HG03342 (cell line): ENCODE data around the gene MAN2A2.
"Not testable (repeated sequence)": the region's sequence is repeated elsewhere in the genome, so short reads cannot be mapped to it uniquely, and the experiment has no call there.

Experiments used
- ATAC-seq: cut with Tn5 transposase; IDR thresholded peaks from one replicate; pipeline ENCODE4 v1.9.1; 2021; ENCODE audit warnings: mild to moderate bottlenecking, moderate library complexity; ENCODE audit not compliant: unreplicated experiment

The MAN2A2 gene

DNA sequence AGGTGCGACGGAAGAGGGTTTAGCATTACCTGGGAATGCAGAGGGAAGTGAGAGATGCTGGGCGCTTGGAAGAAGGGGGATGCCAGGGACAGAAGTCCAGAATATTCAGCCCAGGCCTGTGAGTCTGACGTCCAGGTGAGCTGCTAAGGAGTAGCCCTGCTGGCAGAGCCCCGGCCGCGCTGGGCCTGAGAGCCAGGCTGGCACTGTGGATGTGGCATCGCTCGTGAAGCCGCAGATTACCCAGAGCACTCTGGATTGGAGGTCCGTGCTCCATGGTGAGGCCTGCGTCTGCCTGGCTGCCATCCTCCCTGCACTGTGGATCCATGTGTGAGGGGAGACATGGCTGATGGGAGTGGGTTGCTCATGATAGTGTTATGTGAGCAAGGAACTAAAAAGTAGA is 14.5 kb downstream of the MAN2A2 start:
- no peak for ATAC-seq

DNA sequence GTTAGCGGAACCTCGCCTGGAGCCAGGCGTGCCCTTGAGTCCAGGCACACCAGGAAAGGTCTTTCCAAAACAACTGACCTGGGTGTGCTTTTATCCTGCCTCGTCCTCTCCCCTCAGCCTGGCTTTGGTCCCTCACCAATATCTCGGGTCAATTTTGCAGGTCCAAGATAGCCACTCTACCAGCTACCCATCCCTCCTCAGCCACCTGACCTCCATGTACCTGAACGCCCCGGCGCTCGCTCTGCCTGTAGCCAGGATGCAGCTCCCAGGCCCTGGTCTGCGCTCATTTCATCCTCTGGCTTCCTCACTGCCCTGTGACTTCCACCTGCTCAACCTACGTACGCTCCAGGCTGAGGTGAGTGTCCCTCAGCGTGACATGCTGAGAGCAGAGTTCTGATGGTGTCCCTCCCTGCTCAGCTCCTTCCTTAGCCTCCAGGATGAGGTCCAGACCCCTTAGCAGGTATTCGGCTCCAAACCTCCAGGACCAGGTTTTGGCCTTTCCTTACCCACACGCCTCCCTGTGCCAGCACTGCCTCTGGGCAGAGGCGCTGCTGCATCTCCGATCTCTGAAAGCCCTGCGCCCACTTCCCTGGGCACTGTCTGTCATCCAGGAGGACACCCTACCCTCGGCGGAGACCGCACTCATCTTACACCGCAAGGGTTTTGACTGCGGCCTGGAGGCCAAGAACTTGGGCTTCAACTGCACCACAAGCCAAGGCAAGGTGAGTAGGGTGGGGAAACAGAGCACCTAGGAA is 15.1 kb downstream of the MAN2A2 start:
- ATAC-seq, result no peak

DNA sequence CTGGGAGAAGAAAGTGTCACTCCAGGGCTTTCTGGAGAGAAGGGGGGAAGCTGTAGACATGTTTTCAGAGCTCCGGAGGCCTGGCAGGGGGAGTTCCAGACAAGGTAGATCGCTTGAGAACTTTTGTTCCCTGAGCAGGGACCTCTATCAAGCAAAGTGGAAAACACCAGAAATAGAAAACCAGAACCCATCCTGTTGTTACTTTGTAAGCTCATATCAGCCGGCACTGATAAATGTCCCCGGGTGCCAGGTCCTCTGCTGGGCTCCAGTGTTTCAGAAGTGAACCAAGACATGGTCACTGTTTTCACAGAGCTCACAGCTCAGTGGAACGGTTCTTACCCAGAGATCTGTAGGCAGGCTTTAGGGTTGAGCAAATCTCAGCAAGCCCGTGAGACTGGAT is 15.7 kb downstream of the MAN2A2 start:
- no peak for ATAC-seq

DNA sequence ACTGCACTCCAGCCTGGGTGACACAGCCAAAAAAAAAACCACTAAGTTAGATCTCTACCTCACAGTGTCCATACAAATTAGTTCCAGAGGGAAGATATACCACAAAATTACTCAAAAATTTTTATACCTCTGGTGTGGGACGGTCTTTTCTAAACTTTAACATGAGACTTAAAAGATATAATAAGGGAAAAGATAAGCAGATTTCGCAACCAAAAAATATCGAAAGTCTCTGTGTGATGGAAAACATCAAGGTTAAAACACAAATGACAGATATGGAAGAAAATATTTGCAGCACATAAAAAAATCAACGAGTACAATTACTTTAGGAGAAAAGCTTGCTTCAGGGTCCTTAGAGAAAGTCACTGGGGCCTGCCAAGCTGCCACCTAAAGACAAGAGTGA is 18.8 kb downstream of the MAN2A2 start:
- no peak for ATAC-seq

DNA sequence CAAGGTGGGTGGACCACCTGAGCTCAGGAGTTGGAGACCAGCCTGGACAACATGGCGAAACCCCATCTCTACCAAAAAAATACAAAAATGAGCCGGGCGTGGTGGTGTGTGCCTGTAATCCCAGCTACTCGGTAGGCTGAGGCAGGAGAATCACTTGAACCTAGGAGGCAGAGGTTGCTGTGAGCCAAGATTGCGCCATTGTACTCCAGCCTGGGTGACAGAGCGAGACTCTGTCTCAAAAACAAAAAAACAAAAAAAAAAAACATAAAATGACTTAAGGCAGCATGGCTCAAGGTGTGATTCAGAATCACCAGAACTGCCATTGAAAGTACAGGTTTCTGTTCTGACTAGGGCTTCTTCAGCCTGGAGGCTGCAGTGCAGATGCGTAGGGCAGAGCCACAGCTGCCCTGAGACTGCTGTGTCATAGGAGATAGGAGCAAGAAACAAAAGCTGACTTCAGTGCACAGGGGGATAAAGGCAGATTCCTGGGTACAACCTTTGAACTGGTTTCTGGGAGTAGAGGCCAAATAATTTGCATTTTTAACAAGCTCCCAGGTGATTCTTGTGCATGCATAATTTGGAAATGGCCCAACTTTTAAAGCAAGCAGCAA is 19.7 kb downstream of the MAN2A2 start:
- ATAC-seq, result peak; percentile 65

DNA sequence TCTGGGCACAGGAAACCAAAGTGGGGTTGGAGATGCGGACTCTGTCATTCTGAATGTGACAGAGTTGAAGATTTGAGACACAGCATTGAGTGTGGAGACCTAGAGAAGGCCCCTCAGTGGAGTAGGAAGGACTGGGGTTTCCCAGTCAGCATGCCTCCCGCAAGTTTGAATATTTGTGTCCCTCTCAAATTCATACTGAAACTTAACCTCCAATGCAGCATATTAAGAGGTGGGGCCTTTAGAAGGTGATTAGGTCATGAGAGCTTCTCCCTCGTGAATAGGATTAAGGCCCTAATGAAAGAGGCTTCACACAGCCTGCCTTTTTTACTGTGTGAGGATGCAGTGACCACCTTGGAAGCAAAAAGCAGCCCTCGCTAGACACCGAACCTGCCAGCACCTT is 21.3 kb downstream of the MAN2A2 start:
- peak; percentile 82 for ATAC-seq

DNA sequence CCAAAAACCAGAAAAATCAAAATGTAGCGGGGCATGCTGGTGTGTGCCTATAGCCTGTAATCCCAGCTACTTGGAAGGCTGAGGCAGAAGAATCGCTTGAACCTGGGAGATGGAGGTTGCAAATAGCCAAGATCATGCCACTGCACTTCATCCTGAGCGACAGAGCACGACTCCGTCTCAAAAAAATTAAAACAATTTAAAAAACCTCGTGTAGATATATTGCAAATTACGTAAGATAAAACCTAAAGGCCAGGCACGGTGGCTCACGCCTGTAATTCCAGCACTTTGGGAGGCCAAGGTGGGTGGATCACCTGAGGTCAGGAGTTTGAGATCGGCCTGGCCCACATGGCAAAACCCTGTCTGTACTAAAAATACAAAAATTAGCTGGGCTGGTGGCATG is 23.7 kb downstream of the MAN2A2 start:
- ATAC-seq, result not testable (repeated sequence)

DNA sequence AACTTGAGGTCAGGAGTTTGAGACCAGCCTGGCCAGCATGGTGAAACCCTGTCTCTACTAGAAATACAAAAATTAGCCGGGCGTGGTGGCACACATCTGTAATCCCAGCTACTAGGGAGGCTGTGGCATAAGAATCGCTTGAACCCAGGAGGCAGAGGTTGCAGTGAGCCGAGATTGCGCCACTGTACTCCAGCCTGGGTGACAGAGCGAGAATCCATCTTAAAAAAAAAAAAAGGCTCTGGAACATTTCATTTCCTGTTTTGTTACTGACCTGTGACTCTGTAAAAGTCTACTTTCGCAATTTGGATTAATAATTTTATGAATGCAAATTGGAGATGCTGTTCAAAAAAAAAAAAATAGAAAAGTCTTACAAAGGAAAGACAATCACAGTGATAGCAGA is 25.0 kb downstream of the MAN2A2 start:
- not testable (repeated sequence) for ATAC-seq

DNA sequence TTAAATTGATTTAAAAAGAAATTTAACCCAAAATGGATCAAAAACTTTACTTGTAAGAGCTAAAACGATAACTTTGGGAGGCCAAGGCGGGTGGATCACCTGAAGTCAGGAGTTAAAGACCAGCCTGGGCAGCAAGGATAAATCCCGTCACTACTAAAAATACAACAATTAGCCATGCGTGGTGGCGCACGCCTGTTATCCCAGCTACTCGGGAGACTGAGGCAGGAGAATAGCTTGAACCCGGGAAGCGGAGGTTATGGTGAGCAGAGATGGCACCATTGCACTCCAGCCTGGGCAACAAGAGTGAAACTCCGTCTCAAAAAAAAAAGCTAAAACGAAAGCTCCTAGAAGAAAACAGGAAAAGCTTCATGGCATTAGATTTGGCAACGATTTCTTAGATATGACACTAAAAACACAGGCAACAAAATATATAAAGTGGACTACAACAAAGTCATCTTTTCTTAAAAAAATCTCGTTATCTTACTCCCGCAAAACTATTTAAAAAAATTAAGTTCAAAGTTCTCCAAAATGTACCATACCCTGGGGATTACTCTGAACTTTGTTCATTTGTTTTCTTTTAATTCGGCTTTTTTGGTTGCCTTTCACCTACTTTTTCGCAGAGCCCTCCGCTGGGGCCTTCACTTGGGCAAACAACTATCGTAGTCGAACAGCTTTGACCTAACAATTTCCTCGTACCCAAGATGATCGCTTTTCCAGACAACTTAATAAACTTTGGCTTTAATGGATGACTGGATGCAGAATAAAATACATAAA is 26.3 kb downstream of the MAN2A2 start:
- ATAC-seq, result no peak

DNA sequence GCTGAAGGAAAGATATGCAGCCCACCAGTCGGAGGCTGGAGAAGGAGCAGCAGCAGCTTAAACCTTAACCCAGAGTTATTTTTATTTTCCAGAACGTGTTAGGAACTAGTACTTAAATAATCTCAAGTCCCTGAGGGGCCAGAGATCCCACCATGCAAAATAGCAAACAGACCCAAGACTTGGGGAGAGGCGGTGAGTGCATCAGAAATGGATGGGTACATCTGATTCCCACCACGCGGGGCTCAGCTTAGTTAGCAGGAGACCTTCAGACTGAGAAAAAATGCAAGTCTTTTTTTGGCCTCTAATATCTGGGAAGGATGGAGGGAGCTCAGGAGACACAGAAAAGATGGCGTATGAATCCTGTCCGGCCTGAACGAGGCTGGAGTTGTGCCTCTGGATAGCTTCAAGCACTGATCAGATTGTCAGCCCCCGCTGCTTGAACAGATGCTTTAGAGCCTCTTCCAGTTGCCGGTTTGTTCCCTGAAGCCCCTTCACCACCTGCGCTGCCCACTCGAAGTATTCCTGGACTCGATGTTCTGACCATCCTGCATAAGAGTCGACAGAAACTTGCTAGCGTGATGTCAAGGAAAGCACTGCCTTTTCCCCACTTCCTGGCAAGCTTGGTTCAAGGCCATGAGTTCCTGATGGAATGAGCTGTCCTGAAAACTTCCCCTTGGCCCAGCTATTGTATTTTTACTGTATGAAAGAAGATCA is 27.9 kb downstream of the MAN2A2 start:
- no peak for ATAC-seq

DNA sequence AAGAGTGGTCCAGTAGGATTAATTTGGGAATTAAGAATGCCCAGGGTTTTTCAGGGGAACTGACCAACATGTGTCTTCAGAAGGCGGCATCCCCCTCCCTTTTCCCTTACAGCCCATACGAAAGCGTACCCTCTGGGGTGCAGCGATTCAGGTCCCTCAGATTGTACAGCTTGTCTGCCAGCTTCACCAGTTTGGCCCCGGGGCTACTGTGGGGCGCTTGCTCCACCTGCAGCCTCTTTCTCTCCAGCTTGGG is 28.4 kb downstream of the MAN2A2 start:
- ATAC-seq, result no peak

DNA sequence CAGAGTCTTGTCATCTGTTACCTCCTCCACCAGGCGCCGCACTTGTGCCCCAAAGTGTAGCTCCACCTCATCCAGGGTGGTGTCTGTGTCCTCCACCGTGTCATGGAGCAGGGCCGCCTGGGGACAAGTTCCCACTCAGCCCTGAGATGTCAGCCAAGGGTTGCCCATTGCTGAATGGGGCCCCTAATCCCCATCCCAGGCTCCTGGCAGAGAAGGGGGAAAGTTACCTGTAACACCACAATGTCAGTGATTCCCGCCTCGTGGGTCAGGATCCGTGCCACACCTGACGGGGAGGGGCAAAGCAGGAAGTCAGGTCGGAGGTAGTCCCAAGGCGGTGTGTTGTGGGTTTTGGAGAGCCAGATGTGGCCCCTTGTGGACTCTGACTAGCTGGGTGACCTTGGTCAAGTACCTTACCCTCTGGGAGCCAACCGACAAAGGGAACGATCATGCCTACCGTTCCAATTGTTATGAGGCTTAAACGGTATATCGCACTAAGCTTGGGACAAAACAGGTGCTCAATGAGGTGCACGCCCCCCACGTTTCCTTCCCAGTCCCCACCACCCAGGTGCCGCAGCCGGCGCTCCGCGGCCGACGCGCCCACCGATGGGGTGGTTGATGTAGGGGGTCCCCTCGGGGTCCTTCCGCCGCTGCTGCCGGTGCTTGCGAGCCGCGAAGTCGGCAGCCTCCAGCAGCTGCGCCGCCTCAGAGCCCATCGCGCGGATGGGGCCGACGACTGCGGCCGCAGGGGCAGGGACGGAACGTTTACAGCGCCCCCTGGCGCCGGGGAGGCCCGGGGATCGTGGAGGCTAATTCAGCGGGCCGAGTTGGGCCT is 28.9 kb downstream of the MAN2A2 start, which contains the start of gene HDDC3:
Gene HDDC3, minus strand, starts transcription at position 722 of the 832 bp plus-strand sequence. Its CDS starts 9 bp downstream, at position 713.
- peak; percentile 46 for ATAC-seq

DNA sequence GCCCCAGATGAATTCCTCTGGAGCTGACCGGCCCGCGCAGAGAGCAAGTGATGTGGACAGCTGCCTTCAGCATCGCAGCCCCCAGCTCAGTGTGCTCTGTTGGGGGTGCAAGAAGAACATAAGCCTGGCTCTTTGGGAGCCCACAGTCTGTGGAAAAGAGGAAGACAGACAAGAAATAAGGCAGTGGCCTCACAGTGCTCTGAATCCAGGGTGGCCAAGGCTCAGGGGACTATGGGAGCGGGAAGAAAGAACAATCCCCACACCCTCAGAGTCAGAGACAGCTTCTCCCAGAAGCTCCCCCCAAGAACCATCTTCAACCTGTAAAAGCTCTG is 29.5 kb downstream of the MAN2A2 start:
- ATAC-seq, result no peak

DNA sequence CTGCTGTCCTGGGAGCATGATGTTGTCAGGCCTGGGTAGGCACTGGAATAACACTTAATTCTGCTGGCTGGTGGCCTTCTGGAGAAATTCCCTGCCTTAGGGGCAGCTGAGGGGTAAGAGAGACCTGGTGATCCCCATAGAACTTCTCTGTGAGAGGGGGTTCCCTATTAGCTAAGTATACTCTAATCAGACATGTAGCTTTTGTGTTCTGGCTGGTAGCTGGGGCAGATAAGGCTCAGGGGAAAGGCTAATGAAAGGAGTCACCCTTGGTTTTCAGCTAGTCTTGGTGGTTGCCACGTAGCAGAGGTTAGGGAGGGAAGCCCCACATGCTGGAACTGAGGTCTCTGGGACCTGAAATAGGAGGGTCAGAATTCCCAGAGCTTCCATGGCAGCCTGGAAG is 30.2 kb downstream of the MAN2A2 start:
- ATAC-seq, result no peak

DNA sequence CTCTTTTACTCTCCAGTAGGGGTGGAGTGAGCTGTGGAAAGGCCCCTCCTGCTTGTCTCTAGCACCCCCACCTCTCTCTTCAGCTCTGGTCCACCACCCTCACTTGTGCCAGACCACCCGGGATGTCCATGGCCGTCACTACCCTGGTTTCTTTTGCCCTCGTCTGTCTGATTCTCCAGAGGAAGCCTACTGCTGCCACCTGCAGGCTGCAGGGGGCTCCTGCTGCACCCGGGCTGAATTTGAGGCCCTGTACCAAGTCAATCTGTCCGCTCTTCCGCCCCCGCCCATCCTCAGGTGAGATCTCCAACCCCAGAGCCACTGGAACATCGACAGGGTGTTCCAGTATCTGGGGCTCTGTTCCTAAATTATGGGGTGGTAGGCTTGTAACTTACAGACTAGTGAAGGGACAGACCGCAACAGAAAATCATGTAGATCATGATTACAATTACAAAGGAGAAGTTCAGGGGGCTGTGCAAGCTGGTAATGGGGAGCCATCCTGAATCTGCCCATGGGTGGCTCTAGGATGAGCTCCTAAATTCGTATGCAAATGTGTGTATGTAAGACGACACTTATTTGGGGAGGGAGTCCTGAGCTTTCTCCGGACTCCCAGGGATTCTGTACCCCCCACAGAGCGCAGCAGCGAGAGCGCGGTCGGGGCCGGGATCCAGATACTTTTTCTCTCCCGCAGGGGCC is 31.3 kb downstream of the MAN2A2 start:
- ATAC-seq, result peak; percentile 31

DNA sequence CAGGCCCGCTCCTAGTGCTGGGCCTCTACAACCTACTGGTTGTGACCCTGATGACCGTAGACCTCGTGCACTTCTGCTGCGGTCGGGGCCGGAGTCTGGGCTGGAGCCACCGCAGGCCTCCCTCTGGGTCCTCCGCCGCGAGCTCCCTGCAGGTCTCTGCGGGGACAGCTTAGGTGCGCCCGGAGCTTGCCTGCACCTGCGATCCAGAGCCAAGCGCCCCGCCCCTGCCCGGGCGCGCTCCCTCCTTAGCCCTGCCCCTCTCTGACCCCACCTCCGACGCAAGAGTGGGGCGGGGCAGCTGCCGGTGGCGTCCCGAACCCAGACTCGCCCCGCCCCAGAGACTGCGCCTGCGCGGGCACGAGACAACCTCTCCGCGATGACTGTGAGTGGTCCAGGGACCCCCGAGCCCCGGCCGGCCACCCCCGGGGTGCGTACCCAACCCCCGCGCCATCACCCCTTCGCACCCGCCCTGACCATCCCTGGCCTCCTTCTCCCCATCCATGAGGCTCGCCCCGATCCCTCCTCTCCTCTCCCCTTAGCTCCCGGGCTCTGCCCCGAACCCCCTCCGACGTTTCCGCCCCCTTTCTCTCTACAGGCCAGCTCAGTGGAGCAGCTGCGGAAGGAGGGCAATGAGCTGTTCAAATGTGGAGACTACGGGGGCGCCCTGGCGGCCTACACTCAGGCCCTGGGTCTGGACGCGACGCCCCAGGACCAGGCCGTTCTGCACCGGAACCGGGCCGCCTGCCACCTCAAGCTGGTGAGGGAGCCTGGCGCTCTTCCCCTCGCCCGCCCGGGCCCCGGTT is 32.0 kb downstream of the MAN2A2 start, which contains the start of gene UNC45A:
Gene UNC45A, plus strand, starts transcription at position 337 of the 803 bp plus-strand sequence. Its CDS starts 40 bp downstream, at position 377.
- peak; percentile 57 for ATAC-seq

DNA sequence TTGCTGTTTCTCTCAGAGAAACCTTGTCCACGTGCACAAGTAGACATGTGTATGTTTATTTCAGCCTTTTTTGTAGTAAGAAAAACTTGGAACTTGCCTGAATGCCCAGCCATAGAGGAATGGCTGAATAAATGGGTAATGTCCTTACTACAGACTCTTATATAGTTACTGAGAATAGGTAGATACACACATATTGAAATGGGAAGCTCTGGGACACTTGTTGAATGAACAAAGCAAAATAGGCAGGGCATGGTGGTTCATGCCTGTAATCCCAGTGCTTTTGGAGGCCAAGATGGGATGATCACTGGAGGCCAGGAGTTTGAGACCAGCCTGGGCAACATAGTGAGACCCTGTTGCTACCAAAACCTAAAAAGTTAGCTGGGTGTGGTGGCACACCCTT is 33.7 kb downstream of the MAN2A2 start:
- ATAC-seq, result no peak

DNA sequence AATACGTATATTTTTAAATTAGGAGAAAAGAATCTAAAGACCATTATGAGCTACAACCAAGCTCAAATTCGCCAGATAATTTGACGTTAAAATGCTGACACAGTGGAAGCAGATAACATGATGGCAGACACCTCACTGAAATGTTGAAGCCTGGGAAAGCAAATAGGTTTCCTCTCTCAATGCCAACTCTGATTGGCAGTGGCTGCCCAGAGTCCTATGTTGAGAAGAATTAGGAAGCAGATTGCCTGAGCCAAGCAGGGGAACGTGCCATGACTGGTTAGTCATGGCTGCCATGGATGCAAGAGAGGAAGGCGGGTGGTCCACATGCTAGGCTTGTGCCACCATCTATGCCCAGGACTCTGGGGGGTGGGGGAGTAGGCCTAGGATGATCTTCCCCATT is 35.2 kb downstream of the MAN2A2 start:
- ATAC-seq, result no peak

DNA sequence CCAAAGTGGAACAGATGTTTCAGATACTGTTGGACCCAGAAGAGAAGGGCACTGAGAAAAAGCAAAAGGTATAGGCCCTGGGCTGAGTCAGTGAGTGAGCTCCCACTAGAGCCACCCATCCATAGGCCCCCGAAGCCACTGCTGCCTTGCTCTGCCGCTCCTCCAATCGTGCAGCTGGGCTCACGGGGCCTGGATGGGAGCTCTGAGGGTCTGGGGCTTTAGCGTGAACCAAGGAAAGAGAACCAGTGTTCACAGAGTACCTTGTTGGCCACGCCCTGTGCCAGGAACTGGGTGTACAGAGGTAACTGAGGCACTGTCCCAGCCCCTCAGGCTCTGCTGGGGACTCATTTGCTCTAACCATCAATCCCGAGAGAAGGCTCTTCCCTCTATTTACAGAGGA is 36.7 kb downstream of the MAN2A2 start:
- no peak for ATAC-seq
